HG03342 (cell line): ENCODE data around the gene ENO2.
A peak's percentile ranks its signal among the peaks of the same experiment; 100 is the strongest.
"Not testable (repeated sequence)": the region's sequence is repeated elsewhere in the genome, so short reads cannot be mapped to it uniquely, and the experiment has no call there.

Experiments
- ATAC-seq: cut with Tn5 transposase; IDR thresholded peaks from one replicate; pipeline ENCODE4 v1.9.1; 2021; ENCODE audit warnings: mild to moderate bottlenecking, moderate library complexity; ENCODE audit not compliant: unreplicated experiment

ENO2 gene

DNA sequence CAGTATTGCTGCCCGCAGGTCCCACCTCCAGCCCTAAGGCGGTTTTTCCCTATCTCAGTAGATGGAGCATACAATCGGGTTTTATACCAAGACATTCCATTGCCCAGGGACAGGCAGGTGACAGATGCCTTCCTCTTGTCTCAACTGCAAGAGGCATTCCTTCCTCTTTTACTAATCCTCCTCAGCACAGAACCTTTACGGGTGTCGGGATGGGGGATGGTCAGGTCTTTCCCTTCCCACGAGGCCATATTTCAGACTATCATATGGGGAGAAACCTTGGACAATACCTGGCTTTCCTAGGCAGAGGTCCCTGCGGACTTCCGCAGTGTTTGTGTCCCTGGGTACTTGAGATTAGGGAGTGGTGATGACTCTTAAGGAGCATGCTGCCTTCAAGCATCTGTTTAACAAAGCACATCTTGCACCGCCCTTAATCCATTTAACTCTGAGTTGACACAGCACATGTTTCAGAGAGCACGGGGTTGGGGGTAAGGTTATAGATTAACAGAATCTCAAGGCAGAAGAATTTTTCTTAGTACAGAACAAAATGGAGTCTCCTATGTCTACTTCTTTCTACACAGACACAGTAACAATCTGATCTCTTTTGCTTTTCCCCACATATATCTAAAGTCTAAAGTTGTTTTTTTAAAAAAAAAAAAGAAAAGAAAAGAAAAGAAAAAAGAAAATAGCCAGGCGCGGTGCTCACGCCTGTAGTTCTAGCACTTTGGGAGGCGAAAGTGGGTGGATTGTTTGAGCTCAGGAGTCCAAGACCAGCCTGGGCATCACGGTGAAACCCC, 28.0 kb upstream of the ENO2 start:
- ATAC-seq = not testable (repeated sequence)

DNA sequence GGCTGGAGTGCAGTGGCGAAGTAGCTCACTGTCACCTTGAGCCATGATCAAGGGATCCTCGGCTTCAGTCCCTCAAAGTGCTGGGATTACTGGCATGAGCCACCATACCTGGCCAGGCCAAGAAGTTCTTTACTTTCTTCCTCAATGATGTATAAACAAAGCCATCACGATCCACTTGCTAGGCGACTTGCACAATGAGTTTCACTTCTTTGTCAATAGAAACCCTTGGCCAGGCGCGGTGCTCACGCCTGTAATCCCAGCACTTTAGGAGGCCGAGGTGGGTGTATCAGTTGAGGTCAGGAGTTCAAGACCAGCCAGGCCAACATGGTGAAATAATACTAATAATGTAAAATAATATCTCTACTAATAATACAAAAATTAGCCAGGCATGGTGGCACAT, 26.9 kb upstream of the ENO2 start:
- no peak for ATAC-seq

DNA sequence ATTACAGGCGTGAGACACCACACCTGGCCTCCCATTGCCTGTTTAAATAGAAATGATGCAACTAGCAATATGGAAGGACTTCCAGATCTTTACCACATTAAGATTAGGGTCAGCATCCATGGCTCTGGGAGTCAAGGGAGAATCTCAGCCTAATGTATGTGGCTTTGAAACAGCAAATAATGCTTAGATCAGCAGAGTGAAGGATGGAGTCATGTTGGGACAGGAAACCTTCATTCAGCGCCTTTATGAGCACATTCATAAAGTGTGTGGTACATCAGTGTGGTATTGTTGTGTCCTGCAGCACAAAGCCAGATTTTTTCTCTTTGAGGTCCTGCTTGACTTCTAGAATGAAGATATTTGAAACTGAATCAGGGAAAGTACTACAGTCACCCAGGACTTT, 26.0 kb upstream of the ENO2 start:
- no peak for ATAC-seq

GRCh38 chr12:6888794-6889193, 25.6 kb upstream of the ENO2 start:
- ATAC-seq = not testable (repeated sequence)

GRCh38 chr12:6889775-6890573, 24.4 kb upstream of the ENO2 start:
- not testable (repeated sequence) for ATAC-seq

- peak; percentile 95 for ATAC-seq
Measured at GRCh38 chr12:6890789-6891645, 23.4 kb upstream of the ENO2 start.

DNA sequence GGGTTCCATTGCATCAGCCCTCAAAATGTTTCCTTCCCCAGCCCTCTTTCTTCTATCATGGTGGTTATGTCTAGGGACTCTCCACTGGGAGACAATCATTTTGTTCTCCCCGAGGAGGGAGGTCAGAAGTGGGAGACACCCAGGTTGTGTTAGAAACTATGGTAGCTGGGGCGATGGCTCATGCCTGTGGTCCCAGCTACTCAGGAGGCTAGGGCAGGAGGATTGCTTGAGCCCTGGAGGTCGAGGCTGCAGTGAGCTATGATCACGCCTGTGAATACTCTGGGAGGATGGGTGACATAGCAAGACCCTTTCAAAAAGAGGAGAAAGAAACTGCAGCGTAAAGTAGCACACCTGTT, 22.8 kb upstream of the ENO2 start:
- no peak for ATAC-seq

DNA sequence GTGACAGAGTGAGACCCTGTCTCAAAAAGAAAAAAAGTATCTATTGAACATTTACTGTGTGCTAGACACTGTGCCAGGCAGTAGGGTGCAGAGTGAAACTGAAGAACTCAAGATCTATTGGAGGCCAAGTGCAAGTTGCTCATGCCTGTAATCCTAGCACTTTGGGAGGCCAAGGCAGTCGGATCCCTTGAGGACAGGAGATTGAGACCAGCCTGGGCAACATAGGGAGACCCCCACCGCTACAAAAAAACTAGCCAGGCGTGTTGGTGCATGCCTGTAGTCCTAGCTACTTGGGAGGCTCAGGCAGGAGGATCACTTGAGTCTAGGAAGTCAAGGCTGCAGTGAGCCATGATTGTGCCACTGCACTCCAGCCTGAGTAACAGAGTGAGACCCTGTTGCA, 21.7 kb upstream of the ENO2 start:
- ATAC-seq = not testable (repeated sequence)

DNA sequence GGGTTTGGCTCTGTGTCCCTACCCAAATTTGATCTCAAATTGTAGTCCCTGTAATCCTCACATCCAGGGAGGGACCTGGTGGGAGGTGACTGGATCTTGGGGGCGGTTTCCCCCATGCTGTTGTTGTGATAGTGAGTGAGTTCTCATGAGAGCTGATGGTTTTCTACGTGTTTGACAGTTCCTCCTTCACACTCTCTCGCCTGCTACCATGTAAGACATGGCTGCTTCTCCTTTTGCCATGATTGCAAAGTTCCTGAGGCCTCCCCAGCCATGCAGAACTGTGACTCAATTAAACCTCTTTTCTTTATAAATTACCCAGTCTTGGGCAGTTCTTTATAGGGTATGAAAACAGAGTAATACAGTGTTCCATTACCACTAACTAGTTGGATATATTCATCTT, 20.1 kb upstream of the ENO2 start:
- ATAC-seq = no peak

DNA sequence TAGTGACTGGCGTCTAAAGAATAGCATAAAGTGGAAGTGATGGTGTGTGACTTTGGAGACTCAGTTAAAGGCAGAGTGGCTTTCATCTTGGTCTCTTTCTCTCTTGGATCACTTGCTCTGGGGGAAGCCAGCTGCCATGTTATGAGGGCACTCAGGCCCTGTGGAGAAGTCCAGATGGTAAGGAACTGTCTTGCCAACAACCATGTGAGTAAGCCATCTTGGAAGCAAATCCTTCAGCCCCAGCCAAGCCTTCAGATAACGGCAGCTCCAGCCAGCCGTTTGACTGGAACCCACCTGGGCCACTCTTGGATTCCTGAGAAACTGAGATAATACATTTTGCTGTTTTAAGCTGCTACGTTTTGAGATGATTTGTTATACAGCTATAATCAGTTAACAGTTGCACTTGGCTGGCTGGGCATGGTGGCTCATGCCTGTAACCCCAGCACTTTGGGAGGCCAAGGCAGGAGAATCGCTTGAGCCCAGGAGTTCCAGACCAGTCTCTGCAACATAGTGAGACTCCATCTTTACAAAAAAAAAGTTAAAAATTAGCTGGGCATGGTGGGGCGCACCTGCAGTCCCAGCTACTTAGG, 17.4 kb upstream of the ENO2 start:
- ATAC-seq = no peak

- ATAC-seq = no peak
Measured at GRCh38 chr12:6899427-6899826, 15.0 kb upstream of the ENO2 start.

DNA sequence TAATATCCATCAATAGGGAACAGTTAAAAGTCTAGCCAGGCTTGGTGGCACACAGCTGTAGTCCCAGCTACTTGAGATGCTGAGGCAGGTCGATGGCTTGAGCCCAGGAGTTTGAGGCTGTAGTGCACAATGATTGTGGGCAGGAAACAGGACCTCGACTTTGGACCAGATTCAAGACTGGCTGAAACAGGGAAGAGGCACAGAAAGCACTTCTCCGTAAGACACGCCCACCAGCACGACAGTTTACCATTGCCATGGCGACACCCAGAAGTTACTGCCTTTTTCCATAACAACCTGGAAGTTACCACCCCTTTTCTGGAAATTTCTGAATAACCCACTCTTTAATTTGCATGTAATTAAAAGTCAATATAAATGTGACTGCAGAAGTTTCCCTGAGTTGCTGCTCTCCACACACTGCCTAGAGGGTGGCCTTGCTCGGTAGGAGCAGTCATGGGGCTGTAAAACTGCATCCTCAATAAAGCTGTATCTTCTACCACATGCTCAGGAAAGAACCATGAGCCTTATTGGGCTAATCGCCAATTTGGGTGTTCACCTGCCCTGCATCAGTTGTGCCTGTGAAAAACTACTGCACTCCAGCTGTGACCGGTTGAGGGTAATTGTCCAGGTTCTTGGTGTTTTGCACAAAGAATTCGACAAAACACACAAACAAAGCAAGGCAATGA, 14.4 kb upstream of the ENO2 start:
- no peak for ATAC-seq

DNA sequence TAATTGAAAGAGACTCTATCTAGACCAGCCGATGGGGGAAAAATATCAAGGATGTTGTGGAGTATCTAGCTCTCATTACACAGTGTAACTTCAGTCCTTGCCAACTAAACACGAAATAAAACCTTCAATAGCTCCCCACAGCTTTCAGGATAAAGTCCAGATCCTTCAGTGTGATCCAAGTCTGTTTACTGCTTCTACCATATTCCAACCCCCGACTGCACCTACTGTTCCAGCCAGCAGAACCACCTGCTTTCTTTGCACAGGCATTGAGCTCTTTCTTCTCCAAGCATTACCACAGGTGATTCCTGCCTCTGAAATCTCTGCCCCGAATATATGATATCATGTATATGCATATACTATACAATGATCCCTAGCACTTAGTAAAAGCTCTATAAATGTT, 11.9 kb upstream of the ENO2 start:
- no peak for ATAC-seq

GRCh38 chr12:6903722-6904121, 10.7 kb upstream of the ENO2 start:
- ATAC-seq = no peak

DNA sequence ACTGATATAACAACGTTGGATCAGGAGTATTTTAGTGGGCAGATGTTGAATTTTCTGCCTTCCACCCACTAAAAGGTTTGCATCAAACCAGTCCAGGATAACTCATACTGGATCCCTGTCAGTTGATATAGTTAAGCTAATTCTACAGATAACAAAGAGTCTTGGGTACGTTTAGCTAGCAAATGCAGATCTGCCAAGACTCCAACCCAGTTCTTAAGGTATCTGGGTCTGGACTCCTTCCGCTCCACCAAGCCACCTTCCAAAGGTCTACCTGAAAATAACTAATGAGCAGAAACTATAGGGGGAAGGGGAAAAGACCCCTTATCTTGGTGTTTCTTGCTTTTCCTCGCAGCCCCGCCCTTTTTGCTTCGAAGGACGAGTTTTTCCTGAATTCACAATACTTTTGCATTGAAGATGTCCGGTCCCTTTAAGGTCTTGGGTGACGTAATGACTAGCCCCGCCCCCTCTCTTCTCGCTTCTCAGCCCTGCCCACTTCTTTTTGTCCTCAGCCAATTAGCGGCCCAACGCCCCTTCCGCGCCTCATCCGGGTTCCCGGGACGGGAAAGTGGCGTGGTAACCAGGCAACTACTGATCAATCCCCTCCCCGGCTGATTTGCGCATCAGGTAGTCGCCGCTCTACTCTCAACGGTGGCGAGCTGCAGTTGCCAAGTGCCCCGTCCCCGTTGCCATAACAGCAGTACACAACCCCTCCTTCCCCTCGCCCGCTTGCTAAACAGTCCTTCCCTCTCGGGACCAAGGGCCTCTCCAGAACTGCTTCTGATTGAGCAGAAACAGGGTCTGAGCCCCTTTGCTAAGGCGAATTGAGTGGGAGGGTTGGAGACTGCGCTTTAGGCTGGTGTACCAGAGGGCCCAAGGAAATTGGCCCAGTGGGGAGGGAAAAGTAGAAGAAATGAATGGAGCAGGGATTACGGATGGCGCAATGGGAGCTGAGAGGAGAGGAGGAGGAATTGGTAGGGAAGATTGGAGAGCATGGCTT, 9.8 kb upstream of the ENO2 start, which contains the start of gene LRRC23:
Gene LRRC23, plus strand, starts transcription at position 543 of the 997 bp plus-strand sequence. CDS start 812 bp downstream, outside the sequence.
- ATAC-seq = peak; percentile 89

DNA sequence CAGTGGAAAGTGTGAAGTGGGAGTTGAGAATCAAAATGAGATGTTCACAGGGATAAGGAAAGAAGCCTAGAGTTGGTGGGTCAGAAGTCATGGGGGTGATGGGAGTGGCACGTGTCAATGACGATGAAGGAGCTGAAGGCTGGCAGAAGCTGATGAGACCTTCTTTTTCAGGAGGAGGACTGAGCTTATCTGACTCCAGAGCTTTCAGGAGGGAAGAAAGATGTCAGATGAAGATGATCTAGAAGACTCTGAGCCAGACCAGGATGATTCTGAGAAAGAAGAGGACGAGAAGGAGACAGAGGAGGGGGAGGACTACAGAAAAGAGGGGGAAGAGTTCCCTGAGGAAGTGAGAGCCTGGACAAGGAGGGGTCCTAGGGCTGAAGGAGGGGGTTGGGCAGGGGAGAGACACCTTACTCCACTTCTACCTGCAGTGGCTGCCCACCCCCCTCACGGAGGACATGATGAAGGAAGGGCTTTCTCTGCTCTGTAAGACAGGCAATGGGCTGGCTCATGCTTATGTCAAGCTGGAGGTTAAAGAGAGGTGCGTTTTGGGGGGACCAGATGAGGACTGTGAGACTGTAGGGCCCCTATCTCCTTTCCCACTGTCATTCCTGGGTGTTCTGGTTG, 8.9 kb upstream of the ENO2 start:
- no peak for ATAC-seq

- ATAC-seq = not testable (repeated sequence)
Measured at GRCh38 chr12:6908141-6908540, 6.2 kb upstream of the ENO2 start.

DNA sequence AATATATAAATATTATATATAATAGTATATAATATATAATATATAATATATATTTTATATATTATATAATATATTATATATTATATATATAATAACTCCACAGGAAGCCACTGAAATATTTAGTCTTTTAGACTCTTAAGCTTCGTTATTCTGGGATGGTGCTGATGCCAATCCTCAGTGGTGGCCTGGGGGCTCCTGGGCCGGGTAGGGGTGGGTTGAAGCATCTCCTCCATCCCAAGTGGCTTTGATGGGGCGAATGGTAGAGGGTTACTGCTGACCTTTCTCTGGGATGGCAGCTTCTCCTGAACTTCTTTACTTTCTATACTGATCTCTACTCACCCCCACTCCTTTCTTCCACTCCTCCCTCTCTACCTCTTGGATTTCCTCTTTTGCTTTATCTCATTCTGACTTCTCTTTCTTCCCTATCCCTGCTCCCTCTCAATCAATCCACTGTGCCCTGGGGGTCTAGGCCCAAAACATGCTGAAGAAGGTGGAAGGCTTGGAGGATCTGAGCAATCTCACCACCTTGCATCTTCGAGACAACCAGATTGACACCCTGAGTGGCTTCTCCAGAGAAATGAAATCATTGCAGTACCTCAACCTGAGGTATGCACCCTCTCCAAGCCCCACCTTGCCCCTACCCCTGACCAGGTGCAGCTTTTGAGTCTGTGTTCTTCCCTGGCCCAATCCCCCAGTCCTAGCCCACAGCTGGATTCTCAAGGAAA, 4.8 kb upstream of the ENO2 start:
- ATAC-seq = no peak
